GM19099 (cell line): ENCODE data around the gene DUOXA2.

Experiments used
- POLR2A ChIP-seq: IDR thresholded peaks from 3 replicates; pipeline ENCODE4 v1.6.1; 2011; ENCODE audit warnings: low read depth; ENCODE audit not compliant: insufficient read length; ENCODE audit errors: extremely low read depth

DUOXA2 gene

DNA sequence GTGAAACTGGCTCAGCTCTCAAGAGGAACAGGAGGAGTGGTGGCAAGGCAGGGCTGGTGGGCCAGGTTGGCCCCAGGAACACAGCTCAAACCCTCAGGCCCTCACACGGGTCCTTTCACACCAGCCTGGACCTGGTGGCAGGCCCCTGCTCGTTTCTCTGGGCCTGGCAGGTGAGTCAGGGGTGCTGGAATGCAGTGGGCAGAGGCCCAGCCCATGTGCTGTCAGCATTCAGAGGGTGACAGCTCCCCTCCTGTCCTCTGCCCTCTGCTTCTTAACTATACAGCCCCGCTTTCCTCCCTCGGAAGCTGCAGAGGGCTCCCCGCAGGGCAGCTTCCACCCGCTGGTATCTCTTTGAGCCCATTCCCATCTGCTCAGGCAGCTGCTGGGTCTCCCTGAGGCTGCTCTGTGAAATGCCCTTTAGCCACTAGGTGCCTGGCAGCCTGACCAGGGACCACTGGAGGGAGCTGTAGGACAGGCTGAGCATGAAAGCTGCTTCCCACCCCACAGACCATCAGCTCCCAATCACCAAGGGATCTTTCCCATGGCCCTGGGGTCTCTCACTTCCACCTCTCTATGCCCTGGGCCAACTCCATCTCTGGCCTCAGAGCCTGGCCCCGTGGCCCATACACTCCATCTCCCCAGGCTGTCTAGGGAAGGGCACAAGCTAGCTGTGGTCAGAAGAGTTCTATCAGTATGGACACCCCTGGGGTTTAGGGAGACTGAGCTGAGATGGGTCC, 48.8 kb downstream of the DUOXA2 start:
- no peak for TF ChIP-seq POLR2A

DNA sequence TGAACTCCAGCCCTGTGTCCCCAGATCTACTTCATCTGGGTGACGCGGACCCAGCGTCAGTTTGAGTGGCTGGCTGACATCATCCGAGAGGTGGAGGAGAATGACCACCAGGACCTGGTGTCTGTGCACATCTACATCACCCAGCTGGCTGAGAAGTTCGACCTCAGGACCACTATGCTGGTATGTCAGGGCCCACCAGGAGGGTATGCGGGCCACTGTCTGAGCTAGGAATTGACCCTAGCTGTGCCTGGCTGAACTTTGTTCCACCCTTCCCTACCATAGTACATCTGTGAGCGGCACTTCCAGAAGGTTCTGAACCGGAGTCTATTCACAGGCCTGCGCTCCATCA, 49.4 kb downstream of the DUOXA2 start:
- no peak for TF ChIP-seq POLR2A

DNA sequence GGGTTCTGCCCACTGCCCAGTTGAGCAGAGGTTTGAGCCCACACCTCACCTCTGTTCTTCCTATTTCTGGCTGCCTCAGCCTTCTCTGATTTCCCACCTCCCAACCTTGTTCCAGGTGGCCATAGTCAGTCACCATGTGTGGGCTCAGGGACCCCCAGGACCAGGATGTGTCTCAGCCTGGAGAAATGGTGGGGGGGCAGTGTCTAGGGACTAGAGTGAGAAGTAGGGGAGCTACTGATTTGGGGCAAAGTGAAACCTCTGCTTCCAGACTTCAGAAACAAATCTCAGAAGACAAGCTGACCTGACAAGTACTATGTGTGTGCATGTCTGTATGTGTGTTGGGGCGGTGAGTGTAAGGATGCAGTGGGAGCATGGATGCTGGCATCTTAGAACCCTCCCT, 50.8 kb downstream of the DUOXA2 start:
- no peak for TF ChIP-seq POLR2A

DNA sequence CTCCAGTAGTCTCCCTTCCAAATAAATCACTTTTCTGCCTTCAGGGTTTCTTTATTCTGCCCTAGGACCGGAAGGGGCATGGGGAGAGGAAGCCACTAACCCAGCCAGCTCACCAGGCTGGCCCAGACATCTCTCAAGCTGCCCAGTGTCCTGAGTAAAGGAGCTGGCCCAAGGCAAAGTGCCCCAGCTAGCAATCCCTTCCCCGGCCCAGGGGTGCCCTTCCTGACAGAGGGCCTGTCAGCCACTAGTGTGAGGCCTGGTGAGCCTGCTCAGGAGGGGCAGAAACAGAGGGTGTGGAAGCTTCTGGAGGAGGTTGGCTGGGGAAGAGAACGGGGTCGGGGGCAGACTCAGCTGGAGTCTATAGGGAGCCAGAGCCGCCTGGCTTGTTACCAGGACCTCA, 51.4 kb downstream of the DUOXA2 start:
- no peak for TF ChIP-seq POLR2A

DNA sequence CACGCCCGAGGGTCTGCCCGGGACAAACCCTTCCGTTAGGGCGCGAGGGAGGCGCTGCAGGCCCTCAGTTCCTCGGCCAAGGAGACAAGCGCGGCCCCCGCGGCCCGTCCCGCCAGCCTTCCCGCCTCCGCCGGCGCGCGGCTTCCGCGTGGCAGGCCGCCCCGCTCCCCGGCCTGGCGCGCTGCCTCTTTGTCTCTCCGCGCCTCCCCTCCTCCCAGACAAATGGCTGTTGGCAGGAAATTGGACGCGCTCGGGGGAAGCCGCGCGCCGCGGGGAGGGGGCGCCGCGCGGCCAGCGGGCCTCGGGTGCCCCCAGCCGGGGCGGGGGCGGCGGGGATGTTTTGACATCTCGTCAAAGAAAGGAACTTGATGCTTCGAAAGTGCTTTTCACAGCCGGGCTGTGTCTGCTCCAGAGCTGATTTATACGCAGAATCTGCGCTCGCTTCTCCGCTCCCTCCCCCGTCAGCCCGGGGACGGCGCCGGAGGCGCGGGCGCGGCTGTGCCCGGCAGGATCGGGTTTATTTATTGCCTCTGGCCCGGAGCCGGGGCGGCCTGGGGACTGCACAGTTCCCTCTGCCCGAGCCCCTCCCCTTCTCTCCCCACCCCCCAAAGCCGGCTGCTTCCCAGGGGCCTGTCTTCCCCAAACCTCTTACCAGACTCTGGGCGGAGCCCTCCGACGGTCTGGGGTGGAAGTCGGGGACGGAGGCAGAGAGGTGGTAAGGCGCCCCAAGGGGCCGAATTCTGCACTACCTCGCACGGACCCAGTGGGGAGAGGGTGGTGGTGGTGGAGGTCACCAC, 52.9 kb downstream of the DUOXA2 start:
- peak; percentile 62 for TF ChIP-seq POLR2A

DNA sequence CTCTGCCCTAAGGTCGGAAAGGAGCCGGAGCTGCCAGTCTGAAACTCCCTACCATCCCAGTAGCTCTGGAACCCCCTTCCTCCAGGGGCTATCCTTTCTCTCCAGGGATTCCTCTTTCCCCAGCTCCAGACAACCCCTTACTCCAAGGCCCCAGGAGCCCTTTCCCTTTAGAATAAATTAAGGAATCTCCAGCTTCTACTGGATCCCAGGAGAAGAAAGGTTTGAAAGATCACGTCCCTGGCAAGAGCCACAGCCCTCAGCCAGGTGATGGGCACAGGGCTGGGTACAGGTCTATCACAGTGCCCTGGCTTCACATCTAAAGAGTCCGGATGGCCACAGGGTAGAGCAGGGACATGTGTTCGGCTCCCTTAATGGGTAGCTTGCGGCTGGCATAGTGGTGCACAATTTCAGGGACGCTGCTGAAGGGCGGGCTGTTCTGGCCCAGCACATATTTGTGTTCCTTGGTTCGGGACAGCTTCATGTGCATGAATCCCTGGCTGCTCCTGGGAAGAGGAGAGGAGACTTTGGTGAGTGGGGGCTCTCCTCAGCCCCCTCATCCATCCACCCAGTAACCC, 53.6 kb downstream of the DUOXA2 start:
- TF ChIP-seq POLR2A: no peak
